B cell (primary cell): ENCODE results near the gene KCND3. TPM values are rescaled to one million over a fixed set of nuclear protein-coding genes. Genes with fewer than 3 reads are reported as not detected.

ENCODE experiments used
- ATAC-seq: fragments of 200-7000 bp; cut with Tn5 transposase; one replicate; pipeline ENCODE4 v1.10.0; 2021; ENCODE audit warnings: low read depth, mild to moderate bottlenecking, moderate number of reproducible peaks, moderate library complexity
- CTCF ChIA-PET: fragments of 350-600 bp; sonication (Branson Sonifier 250); formaldehyde crosslinking; loops from one replicate; lab custom pipeline; 2021; ENCODE audit warnings: antibody characterized with exemption, inconsistent platforms; lab: Charles Lee
- POLR2A ChIA-PET: fragments of 350-600 bp; sonication (Branson Sonifier 250); formaldehyde crosslinking; loops from one replicate; lab custom pipeline; 2021; ENCODE audit warnings: antibody characterized with exemption; lab: Charles Lee
- DNase-seq: peaks from one replicate; pipeline ENCODE4 v3.0.0; 2013
- H2AFZ ChIP-seq: 2 replicates; pipeline ENCODE4 v1.6.1; 2012; ENCODE audit warnings: mild to moderate bottlenecking, low read depth, low read length; ENCODE audit not compliant: insufficient read depth, poor library complexity, severe bottlenecking
- H3K27ac ChIP-seq, 2 donors: 1 replicate in 1 of 2; 2 replicates in 1 of 2; pipeline ENCODE4 v1.5.1; 2012 to 2013; ENCODE audit warnings: low read length in 2 of 2, mild to moderate bottlenecking in 2 of 2, moderate library complexity in 1 of 2
- H3K27me3 ChIP-seq, 4 experiments: fragments of 200-600 bp in 1 of 4; sonication (generic) in 1 of 4; replicated peaks in 1 of 4; 1 replicate in 2 of 4; 2 replicates in 2 of 4; pipeline versions ENCODE4 v1.6.1 to v1.7.0; 2013 to 2016; ENCODE audit warnings: low read length in 3 of 4, mild to moderate bottlenecking in 2 of 4, mixed read lengths in 1 of 4, moderate library complexity in 1 of 4; ENCODE audit not compliant: insufficient read depth in 4 of 4, control insufficient read depth in 3 of 4; ENCODE audit errors: control extremely low read depth in 1 of 4
- H3K36me3 ChIP-seq, 2 experiments: replicated peaks in 1 of 2; 1 replicate in 1 of 2; 2 replicates in 1 of 2; pipeline versions ENCODE4 v1.6.1 to v1.7.1; 2013; ENCODE audit warnings: low read length in 1 of 2; ENCODE audit not compliant: insufficient read depth in 2 of 2, control insufficient read depth in 1 of 2; ENCODE audit errors: control extremely low read depth in 1 of 2, extremely low read depth in 1 of 2
- H3K4me1 ChIP-seq, 2 donors: fragments of 200-600 bp in 1 of 2; sonication (generic) in 1 of 2; 1 replicate in 1 of 2; 2 replicates in 1 of 2; pipeline versions ENCODE4 v1.5.1 to v1.6.1; 2013 to 2017; ENCODE audit warnings: low read length in 2 of 2; ENCODE audit not compliant: control insufficient read depth in 2 of 2, insufficient read depth in 2 of 2
- H3K4me2 ChIP-seq: replicated peaks from 2 replicates; pipeline ENCODE3; 2012; ENCODE audit warnings: mild to moderate bottlenecking, low read depth, low read length; ENCODE audit not compliant: poor library complexity, severe bottlenecking
- H3K4me3 ChIP-seq, 5 experiments: fragments of 200-600 bp in 1 of 5; sonication (generic) in 1 of 5; 1 replicate in 3 of 5; 2 replicates in 2 of 5; pipeline versions ENCODE4 v1.5.1 to v1.7.0; 2011 to 2016; ENCODE audit warnings: low read length in 4 of 5, mild to moderate bottlenecking in 4 of 5, low read depth in 2 of 5, control low read depth in 1 of 5, moderate library complexity in 1 of 5; ENCODE audit not compliant: insufficient read depth in 1 of 5; ENCODE audit errors: control extremely low read depth in 1 of 5, extremely low read depth in 1 of 5
- H3K79me2 ChIP-seq: fragments of 200-600 bp; sonication (generic); one replicate; pipeline ENCODE4 v1.6.0; 2016; ENCODE audit warnings: low read length; ENCODE audit not compliant: control insufficient read depth, insufficient read depth
- H3K9ac ChIP-seq: fragments of 200-600 bp; sonication (generic); 2 replicates; pipeline ENCODE4 v1.6.1; 2017; ENCODE audit warnings: mild to moderate bottlenecking, low read length, moderate library complexity
- H3K9me3 ChIP-seq, 3 donors: one replicate each; pipeline versions ENCODE4 v1.6.1 to v1.7.1; 2013; ENCODE audit warnings: low read length in 2 of 3; ENCODE audit not compliant: control insufficient read depth in 2 of 3, insufficient read depth in 1 of 3; ENCODE audit errors: control extremely low read depth in 1 of 3
- H4K20me1 ChIP-seq: 2 replicates; pipeline ENCODE4 v1.6.0; 2012; ENCODE audit warnings: mild to moderate bottlenecking, low read length; ENCODE audit not compliant: insufficient read depth, control insufficient read depth, poor library complexity, severe bottlenecking
- H3K27ac Mint-ChIP-seq: one replicate; pipeline ENCODE4 v1.8.0; 2021; ENCODE audit warnings: mixed read lengths
- H3K27me3 Mint-ChIP-seq: one replicate; pipeline ENCODE4 v1.8.0; 2021; ENCODE audit warnings: mixed read lengths
- H3K4me1 Mint-ChIP-seq: one replicate; pipeline ENCODE4 v1.8.0; 2021; ENCODE audit warnings: mixed read lengths
- H3K4me3 Mint-ChIP-seq: one replicate; pipeline ENCODE4 v1.8.0; 2021; ENCODE audit warnings: mixed read lengths
- H3K9me3 Mint-ChIP-seq: one replicate; pipeline ENCODE4 v1.8.0; 2022; ENCODE audit warnings: mixed read lengths; ENCODE audit not compliant: insufficient read depth
- CTCF ChIP-seq: fragments of 200-600 bp; IDR thresholded peaks from one replicate; pipeline ENCODE4 v1.8.0; 2022; ENCODE audit warnings: antibody characterized with exemption, mild to moderate bottlenecking
- EZH2 ChIP-seq: IDR thresholded peaks from 2 replicates; pipeline ENCODE4 v1.6.1; 2012; ENCODE audit warnings: borderline replicate concordance, low read depth, mild to moderate bottlenecking, moderate library complexity, low read length; ENCODE audit not compliant: insufficient read depth, poor library complexity, severe bottlenecking
- WGBS: methylation state at CpG from one replicate; pipeline ENCODE4 v1.1.5; 2013; ENCODE audit warnings: missing lambda C conversion rate; ENCODE audit not compliant: insufficient coverage; 5-methylcytosine and 5-hydroxymethylcytosine counted together
- intact Hi-C: fragments of 100-400 bp; cut with micrococcal nuclease; formaldehyde crosslinking; loops from one replicate; pipeline ENCODE4 v1.10.0; 2022
- polyA plus RNA-seq: library from polyadenylated mRNA; depleted of rRNA; stranded (reverse); fragments of >200 nt; gene quantifications from 2 replicates; pipeline ENCODE4 v1.2.3, GENCODE V29; 2012
- total RNA-seq, 2 donors: library from RNA; stranded (reverse); fragments of 120-200 nt in 1 of 2; gene quantifications; 1 replicate in 1 of 2; 2 replicates in 1 of 2; pipeline versions ENCODE4 v1.2.3 to v1.2.4, GENCODE V29; 2013 to 2022

The KCND3 gene
- total and polyA plus RNA-seq, 2 donors (not counting 1 experiment from before 2014, with no cell fraction given): 0.07 TPM; not detected in 1

DNA sequence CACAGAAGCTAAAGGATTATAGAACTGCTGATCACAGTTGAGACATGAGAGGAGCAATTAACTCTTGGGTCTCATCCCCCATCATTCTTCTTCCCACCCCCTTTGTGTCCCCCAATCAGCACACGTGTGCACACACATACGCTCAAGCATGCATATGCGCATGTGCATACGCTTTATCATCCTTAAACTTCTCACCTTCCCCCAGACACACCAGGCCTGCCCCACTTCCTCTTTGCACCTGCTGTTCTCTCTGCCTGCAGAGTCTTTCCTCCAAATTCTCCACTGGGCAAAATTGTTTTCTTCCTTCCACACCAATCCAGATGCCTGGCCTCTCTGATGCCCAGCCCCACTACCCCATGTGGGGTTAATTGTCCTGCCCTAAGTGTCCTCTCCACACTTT is 13.0 kb upstream of the KCND3 start:
- ChIA-PET POLR2A (no interaction called here), CTCF (no interaction called here)
- Histone ChIP-seq H3K9me3 (no peaks in the 10 kb centered on the region), H3K4me3 (no peak overlapping the region), H3K79me2 (no peaks in the 10 kb centered on the region), H2AFZ (no peak overlapping the region), H3K27ac (no peak overlapping the region), H4K20me1 (no peaks in the 10 kb centered on the region), H3K4me1 (no peaks in the 10 kb centered on the region), H3K4me2 (no peak overlapping the region), H3K9ac (no peak overlapping the region), H3K36me3 (no peaks in the 10 kb centered on the region), H3K27me3 (peaks cover 0 to 9% (median 5%) of the 10 kb centered on the region in 4 experiments)
- no peak for ATAC-seq
- Mint-ChIP-seq H3K4me3 (no peak overlapping the region), H3K27me3 (peaks cover 34% of the 10 kb centered on the region), H3K4me1 (no peaks in the 10 kb centered on the region), H3K27ac (no peak overlapping the region), H3K9me3 (no peaks in the 10 kb centered on the region)
- intact Hi-C loops: no loop called here
- no peak for TF ChIP-seq CTCF
- no peak for TF ChIP-seq EZH2
- 64% methylated on average over 4 of the region's 4 CpGs for WGBS
- DNase-seq: no peak

DNA sequence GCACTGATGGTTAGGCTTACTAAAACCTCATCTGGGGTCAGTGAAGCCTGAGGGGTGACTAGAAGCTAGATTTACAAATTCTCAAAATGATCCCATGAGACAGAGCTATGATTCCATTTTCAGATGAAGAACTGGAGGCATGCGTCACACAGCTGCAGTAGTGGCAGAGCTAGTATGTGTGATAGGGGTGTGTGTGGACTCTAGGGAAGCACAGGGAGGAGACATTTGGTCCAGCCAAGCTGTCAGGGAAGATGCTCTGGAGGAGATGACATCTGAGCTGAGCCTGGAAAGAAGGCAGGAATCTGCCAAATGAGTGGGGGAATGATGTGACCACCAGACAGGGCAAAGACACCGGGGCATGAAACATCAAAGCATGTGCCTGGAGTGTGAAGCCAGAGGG is 12.0 kb upstream of the KCND3 start:
- no peak overlapping the region for H3K4me3 ChIP-seq
- H4K20me1 ChIP-seq: no peaks in the 10 kb centered on the region
- intact Hi-C loops: no loop called here
- no peaks in the 10 kb centered on the region for H3K4me1 Mint-ChIP-seq
- POLR2A ChIA-PET: no interaction called here
- WGBS: 68% methylated on average over 2 of the region's 2 CpGs
- H3K4me3 Mint-ChIP-seq: no peak overlapping the region
- CTCF ChIA-PET: no interaction called here
- DNase-seq: no peak
- peaks cover 35% of the 10 kb centered on the region for H3K27me3 Mint-ChIP-seq
- TF ChIP-seq CTCF: no peak
- TF ChIP-seq EZH2: no peak
- no peaks in the 10 kb centered on the region for H3K9me3 Mint-ChIP-seq
- no peak overlapping the region for H3K27ac ChIP-seq
- H2AFZ ChIP-seq: no peak overlapping the region
- no peaks in the 10 kb centered on the region for H3K79me2 ChIP-seq
- ATAC-seq: no peak
- H3K4me1 ChIP-seq: no peaks in the 10 kb centered on the region
- H3K4me2 ChIP-seq: no peak overlapping the region
- no peaks in the 10 kb centered on the region for H3K36me3 ChIP-seq
- peaks cover 0 to 9% (median 8%) of the 10 kb centered on the region in 4 experiments for H3K27me3 ChIP-seq
- no peak overlapping the region for H3K27ac Mint-ChIP-seq
- peaks cover 0 to under 1% (median 0%) of the 10 kb centered on the region in 3 donors for H3K9me3 ChIP-seq
- no peak overlapping the region for H3K9ac ChIP-seq
